ELF-1 (cell line): ENCODE results near the gene TMSB15C.
"Not testable (repeated sequence)": the region's sequence is repeated elsewhere in the genome, so short reads cannot be mapped to it uniquely, and the experiment has no call there.

Experiments
- DNase-seq: peaks from one replicate; pipeline ENCODE4 v3.0.0-alpha.2; 2016; ENCODE audit warnings: low read depth, low spot score

The TMSB15C gene

DNA sequence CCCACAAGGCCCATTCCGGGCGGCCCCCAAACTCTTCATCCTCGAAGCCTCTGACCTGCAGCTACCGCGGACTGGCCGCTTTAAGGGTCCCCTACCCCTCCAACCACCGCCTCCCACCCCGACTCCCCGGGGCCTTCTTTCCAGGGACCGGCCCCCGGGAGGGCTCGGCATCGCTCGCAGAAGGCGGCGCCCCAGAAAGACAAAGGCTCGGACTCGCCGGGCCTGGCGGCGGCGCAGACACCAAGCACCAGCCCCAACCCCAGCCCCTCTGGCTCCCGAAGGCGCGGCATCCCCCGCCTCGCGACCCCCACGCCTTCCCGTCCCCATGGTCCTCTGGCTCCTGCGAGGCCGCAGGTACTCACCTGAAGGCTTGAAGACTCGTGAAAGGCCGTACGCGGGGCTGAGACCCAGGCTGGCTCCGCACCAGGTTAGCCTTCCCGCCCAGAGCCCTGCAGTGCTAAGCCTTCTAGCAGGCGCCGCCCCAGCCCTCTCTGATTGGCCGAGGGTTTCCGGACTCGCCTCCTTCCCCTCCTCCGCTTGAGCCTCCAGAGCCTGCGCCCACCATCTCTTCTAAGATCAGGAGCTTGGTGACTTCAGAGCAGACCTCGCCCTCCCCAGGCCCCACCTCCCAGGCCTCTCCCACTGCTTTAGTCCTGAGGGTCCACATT lies at the start of gene TMSB15C:
Gene TMSB15C (minus strand): TSS at position 459 of the 668 bp plus-strand sequence.
- not testable (repeated sequence) for DNase-seq

DNA sequence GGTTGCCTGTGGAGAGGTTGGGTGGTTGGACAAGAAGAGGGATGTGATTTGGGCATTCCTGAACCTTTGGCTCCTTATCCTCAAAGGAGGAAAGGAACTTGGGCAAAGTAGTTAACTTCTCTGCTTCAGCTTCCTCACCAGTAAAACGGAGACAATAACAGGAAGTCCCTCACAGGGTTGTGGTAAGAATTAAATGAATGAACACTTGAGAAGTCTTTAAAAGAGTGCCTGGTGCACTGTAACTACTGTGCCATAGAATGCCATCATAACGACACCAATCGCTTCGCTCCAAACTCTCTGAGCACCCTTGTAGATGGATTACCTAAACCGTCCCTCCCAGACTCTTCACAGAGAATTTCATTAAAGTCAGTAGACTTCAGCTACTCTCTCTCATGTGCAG lies 46.8 kb upstream of the TMSB15C start:
- no peak for DNase-seq

DNA sequence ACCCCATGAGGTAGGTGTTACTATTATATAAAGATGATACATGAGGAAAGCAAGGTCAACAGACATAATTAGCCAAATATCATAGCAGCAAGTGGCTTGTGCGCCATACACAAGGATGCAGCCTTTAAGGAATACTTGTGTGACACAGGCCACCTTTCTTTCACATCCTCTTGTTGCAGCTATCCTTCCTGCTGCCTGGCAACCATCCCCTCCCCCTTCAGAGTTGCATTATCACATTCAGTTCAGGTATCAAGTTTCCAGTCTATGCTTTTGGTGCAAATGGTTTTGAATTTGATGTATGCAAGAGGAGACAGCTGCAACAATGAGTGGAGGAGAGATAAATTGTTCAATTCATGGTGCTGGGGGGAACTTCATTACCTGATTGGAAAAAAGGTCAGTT lies 42.7 kb upstream of the TMSB15C start:
- no peak for DNase-seq

DNA sequence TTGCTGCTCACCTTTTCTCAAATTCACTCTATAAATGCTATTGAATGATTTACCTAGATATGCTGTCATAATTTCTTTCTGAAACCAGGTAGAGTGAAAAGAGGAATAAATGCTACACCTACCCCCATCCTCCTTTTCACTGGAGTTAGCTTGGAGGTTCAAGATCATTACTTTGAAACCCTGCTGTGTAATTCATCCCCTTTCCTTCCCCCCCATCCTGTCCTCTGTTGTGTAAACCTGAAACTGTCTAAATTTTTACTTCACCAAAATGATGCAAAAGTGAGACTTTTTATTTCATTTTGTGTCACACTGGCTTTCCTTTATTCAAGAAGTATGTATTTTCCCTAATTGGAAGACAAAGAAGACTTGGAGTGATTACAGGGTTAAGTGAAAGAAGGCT lies 41.7 kb upstream of the TMSB15C start:
- DNase-seq: no peak

DNA sequence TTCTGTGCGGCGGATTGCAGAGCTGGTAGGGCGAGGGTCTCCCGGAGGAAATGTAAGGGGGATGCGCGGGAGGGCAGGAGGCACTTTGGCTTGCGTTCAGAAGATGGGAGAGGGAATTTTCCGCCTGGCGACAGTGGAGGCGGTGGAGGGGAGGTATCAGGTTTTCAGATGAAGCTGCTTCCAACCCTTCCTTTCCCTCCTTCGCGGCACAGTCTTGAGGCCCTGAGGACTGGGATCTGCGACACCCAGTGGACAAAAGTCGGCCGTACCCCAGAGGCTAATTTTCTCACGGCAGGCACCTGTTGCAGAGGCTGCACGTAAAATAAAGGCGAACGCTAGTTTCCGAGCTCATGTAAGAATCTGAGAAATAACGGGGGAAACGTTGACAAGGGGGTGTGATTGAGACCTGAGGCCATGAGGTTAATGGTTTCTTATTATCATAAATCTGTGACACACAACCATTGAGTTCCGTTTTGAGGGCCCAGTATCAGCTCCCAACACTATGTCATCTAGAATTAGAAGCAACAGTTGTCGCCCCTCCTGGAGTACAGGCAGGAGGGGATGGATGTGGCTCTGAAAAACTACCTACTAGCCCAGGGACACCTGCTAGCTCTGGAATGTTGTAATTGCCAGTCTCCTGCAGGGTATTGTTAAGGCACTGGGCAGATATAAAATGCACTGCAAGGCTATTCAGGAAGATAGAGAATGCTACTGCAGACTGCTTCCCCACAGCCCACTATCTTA lies 37.4 kb upstream of the TMSB15C start:
- peak; percentile 85 for DNase-seq

DNA sequence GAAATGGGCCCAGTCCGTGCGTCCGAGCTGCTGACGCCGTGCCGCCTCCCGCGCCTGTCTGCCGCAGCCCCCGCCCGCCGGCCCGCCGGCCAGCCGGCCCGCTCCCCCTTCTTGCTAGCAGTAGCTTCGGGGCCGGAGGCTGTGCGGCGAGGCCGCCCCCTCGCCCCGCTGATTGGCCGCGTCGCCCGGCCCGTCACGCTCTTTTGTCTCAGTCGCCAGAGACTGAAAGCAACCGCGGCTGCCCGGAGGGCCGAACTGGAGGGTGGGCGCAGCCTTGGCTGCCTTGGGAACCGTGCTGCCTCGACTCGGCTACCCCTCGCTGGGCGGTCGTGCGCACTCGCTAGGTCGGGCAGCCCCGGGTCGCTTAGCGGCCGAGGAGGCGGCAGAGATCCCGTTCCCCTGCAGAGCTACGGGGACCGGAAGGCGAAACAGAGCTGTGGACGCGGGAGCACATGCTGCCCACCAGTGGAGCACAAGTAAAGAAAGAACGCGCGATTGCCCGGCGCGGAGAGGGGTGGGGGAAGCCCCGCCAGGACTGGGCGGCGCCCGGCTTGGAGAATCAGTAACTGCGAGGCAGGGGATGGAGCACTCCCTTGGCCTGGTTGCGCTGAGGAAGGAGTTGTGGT lies 36.4 kb upstream of the TMSB15C start, which contains the start of gene ZCCHC18:
Gene ZCCHC18 (plus strand): TSS at position 198 of the 626 bp plus-strand sequence. CDS start 1,589 bp downstream, outside the sequence.
- DNase-seq: peak; percentile 97

DNA sequence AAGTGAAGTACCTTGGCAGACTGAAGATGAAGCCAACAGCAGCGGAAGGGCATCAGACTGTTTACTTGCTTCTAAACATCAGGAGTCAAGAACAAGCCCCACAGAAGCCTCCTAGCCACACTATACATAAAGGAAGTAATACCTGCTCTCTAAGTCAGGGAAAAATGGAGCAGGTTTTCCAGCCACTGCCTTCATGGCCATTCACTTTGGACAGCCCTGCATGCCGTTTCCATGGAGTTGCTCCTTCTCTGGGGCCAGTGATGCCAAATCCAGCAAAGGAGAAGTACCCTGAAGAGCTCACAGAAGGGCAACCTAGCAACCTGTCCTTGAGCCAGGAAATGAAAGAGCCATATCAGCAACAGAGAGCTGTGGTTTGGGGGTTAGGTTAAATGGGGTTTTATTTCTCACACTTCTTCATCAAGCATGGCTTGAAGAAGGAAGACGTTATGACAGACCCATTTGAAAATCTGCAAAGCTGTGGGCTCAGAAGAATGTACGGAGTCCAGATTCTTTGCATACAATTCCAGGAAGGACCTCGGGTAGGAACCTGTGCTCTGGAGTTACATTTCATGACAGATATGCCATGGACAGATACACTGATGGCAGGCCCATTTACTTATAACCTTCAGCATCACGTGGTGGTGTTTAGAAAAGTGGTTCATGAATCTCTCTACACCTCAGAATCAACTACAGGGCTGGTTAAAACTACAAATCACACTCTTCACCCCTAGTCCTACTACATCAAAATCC lies 34.6 kb upstream of the TMSB15C start:
- DNase-seq: not testable (repeated sequence)

DNA sequence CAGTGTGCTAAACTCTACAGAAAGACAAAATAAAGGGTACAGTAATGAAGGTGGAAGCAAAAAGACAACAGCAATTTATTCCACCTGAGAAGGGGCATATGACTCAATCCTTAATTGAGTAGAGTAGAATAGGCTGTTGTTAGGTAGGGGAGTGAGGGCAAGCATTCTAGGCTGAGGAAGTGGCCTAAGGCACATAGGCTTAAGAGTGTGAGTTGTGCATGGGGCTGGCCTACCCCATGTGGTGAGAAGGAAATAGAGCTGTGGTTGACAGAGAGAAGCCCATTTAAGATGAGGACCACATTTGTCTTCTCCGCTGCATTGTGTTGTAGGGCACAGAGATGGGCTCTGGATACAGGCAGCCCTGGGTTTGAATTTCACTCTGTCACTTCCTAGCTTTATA lies 32.9 kb upstream of the TMSB15C start:
- peak; percentile 39 for DNase-seq

DNA sequence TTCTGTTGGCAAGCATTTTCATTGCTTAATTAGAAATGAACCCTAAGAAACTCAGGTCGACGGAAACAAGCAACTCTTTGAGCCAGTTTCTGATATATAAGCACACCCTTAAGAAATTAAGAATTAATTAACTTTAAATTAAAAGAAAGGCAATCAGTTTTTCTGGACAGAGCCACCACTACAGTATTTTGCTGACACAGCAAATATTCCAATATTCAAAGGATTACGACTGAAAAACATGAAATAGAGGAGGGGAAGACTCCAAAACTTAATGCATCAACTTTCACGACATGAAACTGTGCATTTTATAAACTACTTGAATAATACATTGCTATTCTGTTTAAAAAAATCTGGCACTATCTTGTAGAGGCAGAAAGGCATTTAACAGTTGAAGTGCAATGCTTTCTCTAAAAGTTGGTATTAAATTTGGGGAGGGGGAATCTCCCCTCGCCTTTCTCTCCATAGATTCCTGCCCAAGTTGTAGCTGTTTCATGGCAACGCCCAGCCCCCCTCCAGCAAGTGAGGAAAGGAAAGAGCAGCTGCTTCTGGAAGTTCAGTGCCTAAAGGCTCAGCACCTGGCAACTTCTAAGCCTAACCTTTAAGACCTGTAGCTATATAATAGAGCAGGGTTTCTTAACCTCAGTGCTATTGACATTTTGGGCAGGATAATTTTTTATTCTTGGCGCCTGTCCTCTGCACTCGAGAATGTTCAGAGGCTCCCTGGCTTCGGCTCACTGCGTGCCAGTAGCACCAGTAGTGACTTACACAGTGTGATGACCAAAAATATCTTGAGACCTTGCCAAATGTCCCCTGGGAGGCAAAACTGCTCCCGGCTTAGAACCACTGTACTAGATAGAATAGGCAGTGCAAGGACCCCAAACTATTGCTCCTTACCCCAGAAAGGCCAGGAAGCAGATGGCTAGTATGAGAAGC lies 29.6 kb upstream of the TMSB15C start:
- DNase-seq: no peak

DNA sequence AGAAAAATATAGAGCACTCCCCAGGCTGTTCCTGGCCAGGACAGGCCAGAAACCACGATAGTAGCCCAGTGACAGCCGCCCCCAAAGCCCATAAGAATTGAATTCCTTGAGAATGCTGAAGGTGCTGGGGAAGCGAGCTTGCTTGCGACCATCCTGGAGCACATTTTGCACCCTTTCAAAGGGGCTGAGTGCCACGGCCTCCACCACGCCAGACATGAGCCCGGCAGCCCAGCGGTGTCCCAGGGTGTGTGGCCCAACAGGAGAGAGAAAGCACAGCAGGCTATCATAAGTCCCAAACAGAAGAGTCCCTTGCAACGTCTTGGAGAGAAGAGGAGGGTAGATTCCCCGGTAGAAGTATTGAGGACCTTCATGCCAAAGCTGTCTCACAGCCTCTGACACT lies 28.6 kb upstream of the TMSB15C start:
- DNase-seq: no peak

DNA sequence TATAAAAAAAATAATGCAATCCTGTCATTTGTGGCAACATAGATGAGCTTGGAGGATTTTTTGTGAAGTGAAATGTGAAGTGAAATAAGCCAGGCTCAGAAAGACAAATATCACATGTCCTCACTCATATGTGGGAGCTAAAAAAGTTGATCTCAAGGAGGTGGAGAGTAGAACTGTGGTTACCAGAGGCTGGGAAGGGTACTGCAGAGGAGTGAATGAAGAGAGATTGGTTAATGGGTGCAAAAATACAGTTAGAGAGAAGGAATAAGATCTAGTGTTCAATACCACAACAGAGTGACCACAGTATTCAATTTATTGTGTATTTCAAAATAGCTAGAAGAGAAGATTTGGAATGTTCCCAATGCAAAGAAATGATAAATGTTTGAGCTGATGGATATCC lies 22.9 kb upstream of the TMSB15C start:
- no peak for DNase-seq

DNA sequence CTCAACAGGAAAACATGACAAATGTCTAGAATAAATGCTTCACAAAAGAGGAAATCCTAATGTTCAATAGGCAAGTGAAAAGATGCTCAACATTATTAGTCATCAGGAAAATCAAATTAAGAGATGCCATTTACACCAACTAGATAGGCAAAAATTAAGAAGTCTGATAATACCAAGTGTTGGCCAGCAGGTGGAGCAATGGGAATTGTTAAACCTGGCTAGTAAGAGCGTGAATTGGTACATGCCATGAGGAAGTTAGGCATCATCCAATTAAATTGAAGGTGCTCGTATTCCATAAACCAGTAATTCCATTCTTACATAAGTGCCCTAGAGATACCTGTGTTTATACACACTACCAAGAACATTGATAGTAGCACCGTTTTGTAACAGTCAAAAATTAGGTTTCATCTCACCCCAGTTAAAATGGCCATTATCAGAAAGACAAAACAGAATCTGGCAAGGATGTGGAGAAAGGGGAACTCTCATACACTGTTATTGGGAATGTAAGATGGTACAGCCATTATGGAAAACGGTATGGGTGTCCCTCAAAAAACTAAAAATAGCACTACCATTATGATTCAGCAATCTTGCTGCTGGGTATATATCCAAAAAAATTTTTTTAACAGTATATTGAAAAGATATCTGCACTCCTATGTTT lies 22.2 kb upstream of the TMSB15C start:
- DNase-seq: no peak

DNA sequence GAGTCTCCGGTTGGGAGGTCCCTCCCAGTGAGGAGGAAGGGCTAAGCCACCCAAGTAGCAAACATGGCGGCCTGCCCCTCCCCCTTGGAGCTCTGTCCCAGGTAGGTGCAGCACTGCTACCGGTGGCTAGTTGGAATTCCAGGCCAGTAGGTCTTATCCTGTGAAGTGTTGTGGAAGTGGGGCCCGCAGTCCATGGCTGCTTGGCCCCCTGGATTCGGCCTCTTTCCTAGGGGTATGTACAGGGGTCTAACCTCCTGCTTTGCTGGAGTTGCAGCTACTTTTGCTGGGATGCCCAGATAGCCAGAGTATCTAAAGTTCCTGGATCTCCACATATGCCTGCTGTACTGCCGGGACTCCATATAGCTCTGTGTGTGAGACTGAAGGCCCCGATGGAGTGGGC lies 9.9 kb upstream of the TMSB15C start:
- DNase-seq: no peak

DNA sequence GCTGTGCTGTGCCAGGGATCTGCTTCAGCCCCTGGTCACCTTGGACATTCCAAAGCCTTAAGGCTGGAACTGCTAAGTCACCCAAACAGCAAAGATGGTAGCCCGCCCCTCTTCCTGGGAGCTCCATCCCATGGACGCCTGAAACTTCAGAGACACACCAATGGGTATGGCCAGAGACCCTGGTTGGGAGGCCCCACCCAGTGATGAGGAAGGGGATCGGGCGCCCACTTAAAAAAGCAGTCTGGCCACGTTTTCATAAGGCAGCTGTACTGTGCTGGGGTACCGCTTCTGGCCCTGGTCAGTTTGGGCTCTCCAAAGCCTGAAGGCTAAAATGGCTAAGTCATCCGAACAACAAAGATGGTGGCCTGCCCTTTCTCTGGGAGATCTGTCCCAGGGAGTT lies 9.4 kb upstream of the TMSB15C start:
- no peak for DNase-seq

DNA sequence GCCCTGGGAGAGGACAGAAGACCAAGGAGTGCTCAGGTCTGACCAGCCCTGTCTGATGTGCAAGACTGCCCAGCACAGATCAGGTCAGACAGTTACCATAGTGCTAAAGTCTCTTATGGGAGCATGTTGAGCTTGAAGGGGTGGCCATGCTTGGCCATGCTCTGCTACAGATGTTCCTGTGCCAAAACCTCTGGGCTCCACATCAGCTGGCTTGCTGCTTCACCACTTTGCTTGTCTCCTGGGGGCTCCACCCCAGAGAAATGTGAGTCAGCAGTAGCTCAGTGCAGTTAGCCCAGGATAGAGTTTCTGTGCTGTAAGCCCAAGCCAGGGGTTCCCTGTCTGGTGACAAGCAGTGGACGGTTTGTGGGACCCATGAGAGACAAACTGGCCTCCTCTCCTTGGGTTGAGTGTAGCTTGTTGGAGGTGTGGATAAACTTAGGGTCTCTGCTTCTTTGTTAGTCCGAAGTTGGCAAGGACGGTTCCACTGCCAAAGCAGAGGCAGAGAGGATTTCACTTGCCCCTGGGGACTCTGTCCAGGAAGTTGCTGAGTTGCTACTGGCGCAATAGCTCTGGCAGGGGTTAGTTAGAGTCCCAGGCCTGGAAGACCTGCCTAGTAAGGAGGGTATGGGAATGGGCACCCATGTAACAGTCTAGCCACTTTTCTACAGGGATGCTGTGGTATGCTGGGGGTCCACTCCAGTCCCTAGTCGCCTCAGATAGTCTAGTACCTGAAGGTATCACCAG lies 8.7 kb upstream of the TMSB15C start:
- no peak for DNase-seq

DNA sequence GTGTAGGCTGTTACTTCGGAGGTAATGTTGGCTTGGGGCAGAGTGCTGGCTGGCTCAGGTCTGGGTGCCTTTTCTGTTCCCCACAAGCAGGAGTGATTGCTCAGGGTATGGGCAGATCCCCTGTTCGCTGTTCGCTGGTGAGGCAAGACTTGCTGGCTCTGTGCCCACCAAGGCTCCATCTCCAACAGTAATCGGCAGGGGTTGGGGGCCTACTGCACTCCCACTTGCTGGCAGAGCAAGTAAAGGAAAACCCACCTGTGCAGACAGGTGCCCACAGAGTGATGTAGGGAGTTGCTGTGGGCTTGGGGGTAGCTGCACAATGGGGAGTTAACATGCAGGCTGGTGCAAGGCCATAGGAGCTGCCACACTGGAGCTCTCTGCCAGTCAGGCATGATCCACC lies 8.0 kb upstream of the TMSB15C start:
- no peak for DNase-seq

DNA sequence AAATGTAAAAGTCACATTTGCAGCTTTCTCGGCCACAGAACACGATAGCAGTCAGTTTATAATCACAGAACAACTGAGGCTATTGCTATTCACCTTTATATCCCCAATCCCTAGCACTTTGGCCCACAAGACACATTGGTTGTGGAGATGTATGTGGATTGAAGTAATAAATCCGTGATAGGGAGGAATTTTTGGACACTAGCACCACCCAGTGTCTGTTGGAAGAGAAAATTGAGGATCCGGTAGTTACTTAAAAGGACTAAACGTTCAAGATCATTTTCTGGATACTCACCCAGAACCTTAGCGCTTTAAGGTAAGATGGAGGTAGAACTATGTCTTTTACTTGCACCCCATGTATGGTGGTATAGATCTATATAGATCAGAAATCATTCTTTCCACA lies 1.8 kb upstream of the TMSB15C start:
- DNase-seq: not testable (repeated sequence)

DNA sequence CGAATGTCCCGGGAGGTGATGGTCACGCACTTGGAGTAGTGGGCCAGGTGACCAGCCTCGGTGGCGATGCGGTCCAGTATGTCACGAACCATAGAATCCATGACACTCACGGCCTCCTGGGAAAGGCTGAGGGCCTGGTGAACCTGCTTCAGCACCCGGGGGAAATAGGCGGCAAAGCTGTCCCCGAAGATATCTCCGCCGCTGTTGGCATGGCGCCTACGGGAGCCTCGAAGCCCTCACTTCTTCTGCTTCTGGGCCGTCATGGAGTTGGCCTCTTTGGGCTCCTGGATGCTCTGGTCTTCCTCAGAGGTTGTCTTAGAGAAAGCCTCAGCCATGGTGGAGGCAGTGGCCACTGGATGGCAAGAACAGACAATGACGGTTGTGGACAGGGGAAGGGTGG lies 13.4 kb downstream of the TMSB15C start:
- not testable (repeated sequence) for DNase-seq

DNA sequence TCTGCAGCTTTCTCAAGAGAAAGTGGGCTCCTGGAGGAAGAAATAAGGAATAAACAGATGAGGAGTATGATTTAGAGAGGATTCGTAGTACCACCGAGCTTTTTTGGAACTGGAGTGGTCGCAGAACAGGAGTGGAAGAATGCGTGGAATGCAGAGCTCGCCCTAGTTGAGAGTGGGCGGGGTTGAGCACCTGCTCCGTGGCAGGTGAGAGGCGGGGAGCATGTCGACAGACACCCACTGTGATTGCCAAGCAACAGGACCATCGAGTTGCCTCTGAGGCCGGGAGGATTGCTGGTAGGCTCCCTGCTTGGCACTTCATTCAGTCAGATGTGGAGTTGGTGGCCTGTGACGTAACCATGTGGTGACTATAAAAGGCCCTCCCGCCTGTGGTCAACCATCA lies 21.1 kb downstream of the TMSB15C start:
- DNase-seq: not testable (repeated sequence)

DNA sequence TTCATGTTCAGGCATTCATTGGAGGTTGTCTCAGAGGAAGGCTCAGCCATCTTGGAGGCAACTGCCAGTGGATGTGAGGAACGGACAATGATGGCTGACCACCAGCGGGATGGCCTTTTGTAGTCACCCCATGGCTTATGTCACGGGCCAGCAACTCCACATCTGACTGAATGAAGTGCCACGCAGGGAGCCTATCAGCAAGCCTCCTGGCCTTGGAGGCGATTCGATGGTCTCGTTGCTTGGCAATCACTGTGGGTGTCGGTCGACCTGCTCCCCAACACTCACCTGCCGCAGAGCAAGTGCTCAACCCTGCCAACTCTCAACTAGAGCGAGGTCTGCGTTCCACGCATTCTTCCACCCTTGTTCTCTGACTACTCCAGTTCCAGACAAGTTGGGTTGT lies 28.9 kb downstream of the TMSB15C start:
- DNase-seq: no peak
